Activated naive CD4-positive, alpha-beta T cell treated with anti-CD3 and anti-CD28 coated beads for 36 hours (primary cell): Measurements from ENCODE around the gene RABEP1. TPM values are rescaled to one million over a fixed set of nuclear protein-coding genes. Genes with fewer than 3 reads are reported as not detected.
A peak's percentile ranks its signal among the peaks of the same experiment; 100 is the strongest.

Experiments used
- CTCF ChIA-PET: fragments of 350-600 bp; sonication (Branson Sonifier 250); formaldehyde crosslinking; loops from one replicate; lab custom pipeline; 2021; ENCODE audit warnings: antibody characterized with exemption; lab: Charles Lee
- DNase-seq: peaks from one replicate; pipeline ENCODE4 v3.0.0-alpha.2; 2020
- H3K27ac Mint-ChIP-seq: one replicate; pipeline ENCODE4 v1.8.0; 2021; ENCODE audit warnings: mild to moderate bottlenecking, mixed read lengths
- H3K27me3 Mint-ChIP-seq: one replicate; pipeline ENCODE4 v1.8.0; 2021; ENCODE audit warnings: low read depth, mixed read lengths
- H3K36me3 Mint-ChIP-seq: one replicate; pipeline ENCODE4 v1.8.0; 2021; ENCODE audit warnings: low read depth, mixed read lengths
- H3K4me1 Mint-ChIP-seq: one replicate; pipeline ENCODE4 v1.8.0; 2021; ENCODE audit warnings: low read depth, mixed read lengths
- H3K4me3 Mint-ChIP-seq: one replicate; pipeline ENCODE4 v1.8.0; 2021; ENCODE audit warnings: mild to moderate bottlenecking, moderate library complexity, mixed read lengths
- H3K9me3 Mint-ChIP-seq: one replicate; pipeline ENCODE4 v1.8.0; 2021; ENCODE audit warnings: mixed read lengths
- intact Hi-C: fragments of 100-400 bp; cut with micrococcal nuclease; formaldehyde crosslinking; loops from one replicate; pipeline ENCODE4 v1.15.1; 2023
- total RNA-seq, 2 experiments: library from RNA; stranded (reverse); gene quantifications; one replicate each; pipeline ENCODE4 v1.2.3, GENCODE V29; 2021

RABEP1 gene
- total RNA-seq, 2 experiments from 2014 or later, result 57.9 to 59.3 TPM

DNA sequence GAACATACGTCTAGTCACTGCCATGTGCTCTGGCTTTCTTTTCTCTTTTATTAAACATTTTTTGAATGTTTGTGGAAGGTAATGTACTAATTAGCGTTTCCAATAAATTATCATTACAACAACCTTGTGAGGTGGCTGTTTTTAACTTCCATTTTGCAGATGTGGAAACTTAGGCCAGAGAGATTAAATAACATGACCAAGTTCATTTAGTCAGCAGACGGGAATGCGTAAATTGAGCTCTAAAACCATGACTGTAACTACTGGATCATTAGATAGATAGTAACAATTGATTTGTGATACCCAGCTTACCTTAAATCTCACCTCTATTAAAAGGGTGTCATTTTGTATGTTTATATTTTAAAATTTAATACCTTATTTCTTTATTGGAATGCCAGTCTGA lies 49.4 kb downstream of the RABEP1 start:
- CTCF ChIA-PET, result interaction anchor here (1.3 kb wide), 1 partner anchor 12 kb away, joined by 3 read pairs; no protein-coding TSS in a partner anchor
- H3K36me3 Mint-ChIP-seq, result peaks cover 16% of the 10 kb centered on the region
- no peak overlapping the region for H3K27ac Mint-ChIP-seq
- H3K27me3 Mint-ChIP-seq, result no peaks in the 10 kb centered on the region
- H3K9me3 Mint-ChIP-seq, result no peaks in the 10 kb centered on the region
- no peak for DNase-seq
- intact Hi-C loops, result no loop called here
- H3K4me1 Mint-ChIP-seq, result peaks cover 31% of the 10 kb centered on the region
- no peak overlapping the region for H3K4me3 Mint-ChIP-seq

DNA sequence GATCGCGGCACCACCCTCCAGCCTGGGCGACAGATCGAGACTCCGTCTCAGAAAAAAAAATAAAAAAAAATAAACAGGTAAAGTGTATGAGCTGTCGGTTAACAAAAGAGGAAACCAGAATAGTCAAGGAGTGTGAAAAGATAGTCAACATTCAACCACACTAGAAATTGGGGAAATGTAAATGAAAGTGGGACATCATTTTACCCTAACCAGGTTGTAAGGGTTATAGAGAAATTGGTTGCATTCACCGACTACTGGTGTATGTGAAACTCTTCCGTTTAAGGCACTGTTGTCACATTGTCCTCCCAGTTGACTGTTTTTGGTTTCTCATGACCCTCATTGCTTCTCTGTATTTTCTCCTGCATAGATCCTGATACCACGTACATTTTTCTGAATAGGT lies 62.8 kb downstream of the RABEP1 start:
- H3K9me3 Mint-ChIP-seq, result no peaks in the 10 kb centered on the region
- peaks cover 11% of the 10 kb centered on the region for H3K36me3 Mint-ChIP-seq
- no peaks in the 10 kb centered on the region for H3K4me1 Mint-ChIP-seq
- H3K27ac Mint-ChIP-seq, result no peak overlapping the region
- CTCF ChIA-PET, result interaction anchor here (0.6 kb wide), 1 partner anchor 37 kb away, joined by 3 read pairs; no protein-coding TSS in a partner anchor
- intact Hi-C loops, result no loop called here
- no peak for DNase-seq
- no peak overlapping the region for H3K4me3 Mint-ChIP-seq
- no peaks in the 10 kb centered on the region for H3K27me3 Mint-ChIP-seq

DNA sequence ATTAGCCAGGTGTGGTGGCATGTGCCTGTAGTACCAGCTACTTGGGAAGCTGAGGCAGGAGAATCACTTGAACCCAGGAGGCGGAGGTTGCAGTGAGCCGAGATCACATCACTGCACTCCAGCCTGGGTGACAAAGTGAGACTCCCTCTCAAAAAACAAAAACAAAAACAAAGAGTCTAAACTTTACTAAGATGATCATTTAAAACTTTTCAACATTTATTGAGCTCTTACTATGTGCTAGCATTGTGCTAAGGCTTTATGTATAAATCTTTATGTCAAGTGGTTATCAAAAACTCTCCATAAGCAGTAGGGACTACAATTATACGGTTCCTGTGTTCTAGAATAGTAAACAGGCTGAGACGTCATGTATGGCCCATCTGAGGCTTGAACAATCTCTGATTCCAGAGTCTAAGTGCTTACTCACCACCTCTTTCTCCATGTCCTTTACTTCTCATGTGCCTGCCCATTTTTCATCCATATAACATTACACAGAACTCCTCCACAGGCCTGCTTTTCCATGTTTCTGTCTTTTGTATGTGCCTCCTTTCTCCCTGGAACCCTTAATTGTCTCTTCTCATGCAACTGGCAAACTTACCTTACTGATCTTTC lies 70.7 kb downstream of the RABEP1 start:
- no peaks in the 10 kb centered on the region for H3K9me3 Mint-ChIP-seq
- CTCF ChIA-PET, result no interaction called here
- no peaks in the 10 kb centered on the region for H3K27me3 Mint-ChIP-seq
- no peak for DNase-seq
- peaks cover 14% of the 10 kb centered on the region for H3K36me3 Mint-ChIP-seq
- no peaks in the 10 kb centered on the region for H3K4me1 Mint-ChIP-seq
- no peak overlapping the region for H3K4me3 Mint-ChIP-seq
- H3K27ac Mint-ChIP-seq, result no peak overlapping the region
- intact Hi-C loops, result no loop called here

DNA sequence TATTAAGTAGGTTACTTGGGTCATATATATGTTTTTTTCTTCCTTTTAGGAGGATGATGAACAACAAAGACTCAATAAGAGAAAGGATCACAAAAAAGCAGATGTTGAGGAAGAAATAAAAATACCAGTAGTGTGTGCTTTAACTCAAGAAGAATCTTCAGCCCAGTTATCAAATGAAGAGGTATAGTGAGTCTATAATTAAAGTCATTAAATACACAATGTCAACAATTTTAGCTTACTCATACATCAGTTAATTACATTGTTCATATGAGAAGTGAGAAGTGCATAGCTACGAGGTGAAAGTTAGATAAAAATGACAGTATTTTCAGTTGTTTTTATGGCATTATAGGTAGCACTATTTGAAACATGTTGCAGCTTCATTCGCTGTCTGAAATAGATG lies 72.2 kb downstream of the RABEP1 start:
- DNase-seq, result no peak
- H3K27ac Mint-ChIP-seq, result no peak overlapping the region
- H3K9me3 Mint-ChIP-seq, result no peaks in the 10 kb centered on the region
- H3K36me3 Mint-ChIP-seq, result peaks cover 11% of the 10 kb centered on the region
- no peak overlapping the region for H3K4me3 Mint-ChIP-seq
- CTCF ChIA-PET, result no interaction called here
- no peaks in the 10 kb centered on the region for H3K4me1 Mint-ChIP-seq
- no peaks in the 10 kb centered on the region for H3K27me3 Mint-ChIP-seq
- intact Hi-C loops, result no loop called here

DNA sequence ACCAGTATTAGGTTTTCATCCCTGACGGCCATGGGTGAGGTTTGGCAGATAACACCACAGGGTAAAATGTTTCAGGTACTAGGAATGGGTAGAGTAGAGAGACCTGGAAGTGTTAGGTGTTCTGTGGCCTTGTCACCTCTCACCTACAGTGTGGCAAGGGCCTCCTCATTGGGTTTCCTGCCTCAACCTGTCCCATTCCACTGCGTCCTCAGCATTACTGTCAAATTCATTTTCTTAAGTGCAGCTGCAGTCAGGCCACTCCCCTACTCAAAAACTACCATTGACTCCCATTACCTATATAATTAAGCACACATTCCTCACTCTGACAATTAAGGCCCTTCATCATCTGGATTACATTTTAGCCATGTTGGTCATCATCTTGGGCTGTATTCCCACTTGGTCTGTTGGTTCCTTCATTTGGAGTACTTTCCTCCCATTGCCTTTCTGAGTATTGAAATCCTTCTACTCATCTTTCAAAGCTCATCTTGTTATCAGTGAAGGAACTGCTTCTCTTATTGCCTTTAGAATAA lies 72.9 kb downstream of the RABEP1 start:
- Mint-ChIP-seq H3K4me3 (no peak overlapping the region), H3K4me1 (no peaks in the 10 kb centered on the region), H3K27me3 (no peaks in the 10 kb centered on the region), H3K27ac (no peak overlapping the region), H3K36me3 (peaks cover 11% of the 10 kb centered on the region), H3K9me3 (no peaks in the 10 kb centered on the region)
- CTCF ChIA-PET, result no interaction called here
- no peak for DNase-seq
- intact Hi-C loops, result no loop called here

DNA sequence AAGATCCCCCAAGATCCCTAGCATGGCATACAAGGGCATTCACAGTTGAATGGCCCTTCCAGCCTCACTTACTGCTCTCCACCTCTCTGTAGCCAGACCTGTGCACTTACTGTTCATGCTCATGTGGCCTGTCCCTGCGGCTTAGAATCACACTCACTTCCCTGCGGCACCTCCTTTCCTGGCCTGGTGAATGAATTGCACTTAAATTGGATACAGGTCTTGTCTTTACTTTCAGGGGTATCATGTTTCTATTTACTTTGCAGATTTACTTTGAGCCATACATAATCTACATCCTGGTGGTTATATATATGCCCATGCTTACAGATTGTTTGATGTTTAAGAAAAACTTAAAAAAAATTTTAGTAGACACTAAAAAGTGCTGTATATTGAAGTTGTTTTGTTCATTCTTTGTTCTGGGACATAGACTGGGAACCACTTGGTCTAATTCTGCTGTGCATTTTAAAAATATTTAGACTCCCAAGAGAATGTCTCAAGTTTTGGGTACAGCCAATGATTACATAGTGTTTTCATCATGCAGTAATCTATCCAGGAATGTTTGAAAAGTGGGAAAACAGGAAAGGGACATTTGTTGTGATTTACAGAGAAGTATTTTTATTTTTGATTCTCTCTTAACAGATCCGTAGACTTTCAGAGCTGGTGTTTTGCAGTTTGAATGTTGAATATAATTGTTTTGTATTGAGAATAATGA lies 73.5 kb downstream of the RABEP1 start:
- H3K4me1 Mint-ChIP-seq, result no peaks in the 10 kb centered on the region
- no peaks in the 10 kb centered on the region for H3K27me3 Mint-ChIP-seq
- H3K4me3 Mint-ChIP-seq, result no peak overlapping the region
- H3K27ac Mint-ChIP-seq, result no peak overlapping the region
- no peaks in the 10 kb centered on the region for H3K9me3 Mint-ChIP-seq
- CTCF ChIA-PET, result no interaction called here
- H3K36me3 Mint-ChIP-seq, result peaks cover 12% of the 10 kb centered on the region
- no peak for DNase-seq
- intact Hi-C loops, result no loop called here

DNA sequence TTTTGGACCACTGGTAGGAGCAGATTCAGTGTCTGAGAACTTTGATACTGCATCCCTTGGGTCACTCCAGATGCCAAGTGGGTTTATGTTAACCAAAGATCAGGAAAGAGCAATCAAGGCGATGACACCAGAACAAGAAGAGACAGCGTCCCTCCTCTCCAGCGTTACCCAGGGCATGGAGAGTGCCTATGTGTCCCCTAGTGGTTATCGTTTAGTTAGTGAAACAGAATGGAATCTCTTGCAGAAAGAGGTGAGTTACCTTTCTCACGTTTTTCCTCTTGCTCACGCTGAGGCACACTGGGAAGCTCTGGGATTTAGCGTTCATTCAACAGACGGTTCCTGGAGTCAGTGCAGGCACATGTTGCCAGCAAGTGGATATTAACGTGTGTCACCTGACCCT lies 79.3 kb downstream of the RABEP1 start:
- H3K27me3 Mint-ChIP-seq, result no peaks in the 10 kb centered on the region
- no peaks in the 10 kb centered on the region for H3K9me3 Mint-ChIP-seq
- H3K36me3 Mint-ChIP-seq, result peaks cover 8% of the 10 kb centered on the region
- H3K27ac Mint-ChIP-seq, result no peak overlapping the region
- no peak overlapping the region for H3K4me3 Mint-ChIP-seq
- no peak for DNase-seq
- H3K4me1 Mint-ChIP-seq, result no peaks in the 10 kb centered on the region
- intact Hi-C loops, result no loop called here
- CTCF ChIA-PET, result interaction anchor here (0.8 kb wide), 1 partner anchor 105 kb away, joined by 3 read pairs; no protein-coding TSS in a partner anchor

DNA sequence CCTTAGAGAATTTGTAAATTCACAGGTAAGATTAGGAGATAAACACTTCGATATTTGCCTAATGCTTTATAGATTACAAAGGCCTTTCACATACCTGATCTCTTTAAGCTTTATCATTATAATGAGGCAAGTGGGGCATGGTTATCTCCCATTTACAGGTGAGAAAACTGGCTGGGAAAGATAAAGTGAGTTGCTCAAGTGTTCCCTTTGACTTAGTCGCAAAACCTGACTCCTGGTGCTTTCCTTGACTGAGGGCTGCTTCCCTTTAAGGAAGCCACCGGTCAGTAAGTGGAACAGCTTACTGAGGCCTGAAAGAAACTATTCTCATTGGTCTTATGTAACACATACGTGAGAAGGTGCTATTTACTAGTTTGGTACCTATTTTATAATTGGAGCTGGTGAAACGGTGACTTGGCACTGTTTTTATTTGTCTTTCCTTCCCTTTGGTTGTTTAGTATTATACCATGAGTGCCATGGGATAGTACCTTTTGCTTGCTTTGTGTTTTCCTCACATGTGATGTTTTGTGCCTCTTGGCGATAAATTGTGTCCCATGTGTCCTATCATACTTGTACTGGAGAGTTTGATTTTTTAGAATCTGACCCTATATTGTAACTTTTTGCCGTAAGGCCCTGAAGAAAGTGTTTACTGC lies 80.2 kb downstream of the RABEP1 start:
- DNase-seq, result no peak
- H3K27ac Mint-ChIP-seq, result no peak overlapping the region
- H3K36me3 Mint-ChIP-seq, result peaks cover 8% of the 10 kb centered on the region
- H3K27me3 Mint-ChIP-seq, result no peaks in the 10 kb centered on the region
- intact Hi-C loops, result no loop called here
- CTCF ChIA-PET, result interaction anchor here (0.8 kb wide), 1 partner anchor 104 kb away, joined by 3 read pairs; no protein-coding TSS in a partner anchor
- H3K4me3 Mint-ChIP-seq, result no peak overlapping the region
- no peaks in the 10 kb centered on the region for H3K9me3 Mint-ChIP-seq
- H3K4me1 Mint-ChIP-seq, result no peaks in the 10 kb centered on the region

DNA sequence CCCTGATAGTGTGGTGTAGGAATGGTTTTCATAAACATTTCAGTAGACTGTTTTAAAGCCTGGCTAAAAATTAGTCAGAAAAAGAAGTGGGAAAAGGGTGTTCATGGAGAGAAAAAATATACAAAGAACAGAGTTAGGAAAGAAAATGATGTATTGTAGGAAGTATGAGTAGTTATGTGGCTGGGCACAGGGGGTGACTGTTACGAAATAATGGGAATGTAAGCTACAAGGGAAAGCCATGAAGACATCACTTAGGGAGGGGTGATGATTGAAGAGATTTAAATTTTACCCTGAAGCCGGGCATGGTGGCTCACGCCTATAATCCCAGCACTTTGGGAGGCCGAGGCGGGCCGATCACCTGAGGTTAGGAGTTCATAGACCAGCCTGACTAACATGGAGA lies 82.1 kb downstream of the RABEP1 start:
- Mint-ChIP-seq H3K4me1 (no peaks in the 10 kb centered on the region), H3K9me3 (no peaks in the 10 kb centered on the region), H3K27ac (no peak overlapping the region), H3K27me3 (no peaks in the 10 kb centered on the region), H3K36me3 (peaks cover 11% of the 10 kb centered on the region), H3K4me3 (no peak overlapping the region)
- no peak for DNase-seq
- CTCF ChIA-PET, result interaction anchor here (0.6 kb wide), 1 partner anchor 127 kb away, joined by 6 read pairs; no protein-coding TSS in a partner anchor
- intact Hi-C loops, result no loop called here

DNA sequence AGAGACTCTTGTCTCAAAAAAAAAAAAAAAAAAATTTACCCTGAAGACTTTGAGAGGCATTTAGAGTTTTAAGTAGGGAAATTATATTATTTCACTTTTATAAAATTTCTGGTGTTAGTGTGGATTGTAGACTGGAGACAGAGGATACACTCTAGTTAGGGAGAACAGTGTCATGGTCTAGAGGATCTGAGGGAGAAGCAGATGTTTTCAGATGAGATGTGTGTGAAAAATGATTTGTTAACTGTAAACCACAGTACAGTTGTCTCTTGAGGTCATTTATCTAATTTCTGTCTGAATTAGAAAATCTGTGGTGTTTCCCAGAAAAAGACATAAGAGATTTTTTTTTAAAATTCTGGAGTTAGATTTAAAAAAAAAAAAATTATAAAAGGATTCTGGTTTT lies 82.6 kb downstream of the RABEP1 start:
- no peaks in the 10 kb centered on the region for H3K9me3 Mint-ChIP-seq
- H3K4me1 Mint-ChIP-seq, result no peaks in the 10 kb centered on the region
- H3K27ac Mint-ChIP-seq, result peak overlapping the region; percentile 30

DNA sequence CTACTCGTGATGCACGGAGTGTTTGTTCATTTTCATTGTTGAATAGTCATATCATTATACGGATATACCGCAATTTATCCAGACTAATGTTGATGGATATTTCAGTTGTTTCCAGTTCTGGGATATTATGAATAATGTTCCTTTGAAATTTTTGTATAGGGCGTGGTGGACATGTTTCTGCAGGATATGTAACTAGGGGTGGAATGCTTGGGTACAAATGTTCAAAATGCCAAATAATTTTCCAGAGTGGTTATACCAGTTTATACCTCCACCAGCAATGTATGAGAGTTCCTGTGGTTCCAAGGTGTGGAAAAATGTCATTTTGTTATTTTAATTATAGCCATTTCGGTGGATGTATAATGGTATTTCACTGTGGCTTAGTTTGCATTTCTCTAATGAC lies 83.7 kb downstream of the RABEP1 start:
- Mint-ChIP-seq H3K27me3 (no peaks in the 10 kb centered on the region), H3K36me3 (peaks cover 12% of the 10 kb centered on the region), H3K9me3 (no peaks in the 10 kb centered on the region), H3K27ac (no peak overlapping the region), H3K4me3 (no peak overlapping the region), H3K4me1 (no peaks in the 10 kb centered on the region)
- DNase-seq, result no peak
- intact Hi-C loops, result no loop called here
- CTCF ChIA-PET, result no interaction called here

More for the DNA sequence above, 82.6 kb downstream of the RABEP1 start:
- intact Hi-C loops, result no loop called here
- no peak overlapping the region for H3K4me3 Mint-ChIP-seq
- CTCF ChIA-PET, result no interaction called here
- no peak for DNase-seq
- peaks cover 12% of the 10 kb centered on the region for H3K36me3 Mint-ChIP-seq
- H3K27me3 Mint-ChIP-seq, result no peaks in the 10 kb centered on the region

DNA sequence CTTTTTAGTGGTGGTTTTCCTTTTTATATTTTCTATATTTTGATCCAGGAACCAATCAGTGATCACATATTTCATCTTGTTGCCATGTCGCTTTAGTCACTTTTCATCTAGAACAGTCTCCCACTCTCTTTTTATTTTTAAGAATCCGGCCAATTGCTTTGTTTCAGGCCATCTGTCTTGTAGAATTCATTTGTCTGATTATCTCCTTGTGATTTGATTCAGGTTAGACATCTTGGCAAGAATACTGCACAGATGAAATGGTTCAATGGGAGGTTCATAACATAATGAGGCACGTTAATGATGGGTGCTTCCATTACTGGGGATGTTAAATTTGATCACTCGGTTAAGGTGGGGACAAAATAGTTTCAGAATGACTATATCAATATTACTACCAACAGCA lies 88.3 kb downstream of the RABEP1 start:
- intact Hi-C loops, result no loop called here
- Mint-ChIP-seq H3K27me3 (no peaks in the 10 kb centered on the region), H3K9me3 (no peaks in the 10 kb centered on the region), H3K4me1 (no peaks in the 10 kb centered on the region), H3K36me3 (peaks cover 16% of the 10 kb centered on the region), H3K4me3 (no peak overlapping the region), H3K27ac (no peak overlapping the region)
- CTCF ChIA-PET, result no interaction called here
- DNase-seq, result no peak
